OCI-LY3 (cell line): ENCODE measurements around the gene HDHD3.

ENCODE experiments used
- H2AFZ ChIP-seq: fragments of 200-600, 300-600 bp; shearing (Covaris generic); 2 replicates; pipeline ENCODE4 v1.6.0; 2014; ENCODE audit warnings: antibody characterized with exemption, low read depth, low read length
- H3K27ac ChIP-seq: fragments of 200-600, 300-600 bp; sonication (generic); 2 replicates; pipeline ENCODE4 v1.5.1; 2014; ENCODE audit warnings: mild to moderate bottlenecking, low read length, moderate library complexity, mixed read lengths
- H3K27me3 ChIP-seq: fragments of 200-600, 300-600 bp; sonication (generic); 2 replicates; pipeline ENCODE4 v1.6.1; 2014; ENCODE audit warnings: low read depth, low read length, mixed read lengths
- H3K36me3 ChIP-seq: fragments of 200-600, 300-600 bp; sonication (generic); replicated peaks from 2 replicates; pipeline ENCODE3; 2014; ENCODE audit warnings: low read depth, low read length, mixed read lengths
- H3K4me1 ChIP-seq: fragments of 300-600, 200-600 bp; sonication (generic); 2 replicates; pipeline ENCODE4 v1.6.1; 2014; ENCODE audit warnings: low read length, mixed read lengths
- H3K4me2 ChIP-seq: fragments of 200-600, 300-600 bp; sonication (generic); 2 replicates; pipeline ENCODE4 v1.6.1; 2014; ENCODE audit warnings: low read length, mixed read lengths
- H3K4me3 ChIP-seq: fragments of 300-600, 200-600 bp; sonication (generic); 2 replicates; pipeline ENCODE4 v1.5.1; 2014; ENCODE audit warnings: antibody characterized with exemption, mild to moderate bottlenecking, low read length, moderate library complexity
- H3K79me2 ChIP-seq: fragments of 300-600, 200-600 bp; shearing (Covaris generic); 2 replicates; pipeline ENCODE4 v1.6.1; 2014; ENCODE audit warnings: mild to moderate bottlenecking, low read length, mixed read lengths
- H3K9ac ChIP-seq: fragments of 300-600, 200-600 bp; shearing (Covaris generic); 2 replicates; pipeline ENCODE4 v1.6.0; 2014; ENCODE audit warnings: mild to moderate bottlenecking, low read length, moderate library complexity
- H3K9me3 ChIP-seq: fragments of 200-600, 300-600 bp; shearing (Covaris generic); 2 replicates; pipeline ENCODE4 v1.6.1; 2014; ENCODE audit warnings: low read length, mixed read lengths; ENCODE audit not compliant: insufficient read depth
- H4K20me1 ChIP-seq: fragments of 200-600, 300-600 bp; sonication (generic); 2 replicates; pipeline ENCODE4 v1.6.1; 2016; ENCODE audit warnings: low read length, mixed read lengths; ENCODE audit not compliant: insufficient read depth
- CTCF ChIP-seq: fragments of 200-600, 300-600 bp; sonication (generic); IDR thresholded peaks from 2 replicates; pipeline ENCODE4 v1.5.1; 2014; ENCODE audit warnings: antibody characterized with exemption, low read length, low read depth
- EZH2phosphoT487 ChIP-seq: fragments of 200-600 bp; shearing (Covaris generic); IDR thresholded peaks from 2 replicates; pipeline ENCODE4 v1.6.1; 2018; ENCODE audit warnings: antibody characterized with exemption, mixed run types, low read depth

HDHD3 gene

GRCh38 chr9:113343732-113344231 is 33.0 kb downstream of the HDHD3 start:
- Histone ChIP-seq H3K4me3 (no peak overlapping the region), H3K36me3 (no peaks in the 10 kb centered on the region), H3K4me1 (peaks cover 20% of the 10 kb centered on the region), H3K79me2 (no peaks in the 10 kb centered on the region), H3K27ac (no peak overlapping the region), H4K20me1 (no peaks in the 10 kb centered on the region), H3K27me3 (no peaks in the 10 kb centered on the region), H2AFZ (no peak overlapping the region), H3K9ac (no peak overlapping the region), H3K9me3 (no peaks in the 10 kb centered on the region), H3K4me2 (no peak overlapping the region)
- TF ChIP-seq CTCF (no peak), EZH2phosphoT487 (no peak)

DNA sequence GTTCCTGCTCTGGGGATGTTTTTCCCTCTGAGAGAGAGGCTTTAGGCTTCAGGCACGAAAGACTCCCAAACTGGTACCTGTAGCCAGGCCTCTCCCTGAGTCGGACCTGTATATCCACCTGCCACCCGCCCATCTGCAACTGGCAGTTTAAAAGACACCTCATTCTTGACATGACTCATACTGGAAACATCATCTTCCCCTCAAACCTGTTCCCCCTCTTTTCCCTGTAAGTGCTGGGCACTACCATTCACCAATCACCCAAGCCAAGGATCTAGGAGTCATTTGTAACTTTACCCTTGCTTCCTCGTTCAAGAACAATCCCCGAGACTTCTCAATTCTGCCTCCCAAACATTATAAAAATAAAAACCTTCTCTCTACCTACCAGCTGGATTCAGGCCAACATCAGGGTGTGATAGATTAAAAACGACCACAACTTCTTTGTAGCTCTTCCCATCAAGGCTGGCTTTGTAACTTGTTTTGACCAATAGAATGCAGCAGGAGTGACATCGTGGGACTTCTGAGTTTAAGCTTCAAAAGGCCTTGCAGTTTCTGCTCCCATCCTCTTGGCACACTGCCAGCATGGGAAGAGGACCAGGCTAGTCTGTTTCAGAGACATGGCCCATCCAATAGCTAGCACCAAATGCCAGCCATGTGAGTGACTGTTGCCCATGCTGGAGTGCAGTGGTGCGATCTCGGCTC is 34.9 kb downstream of the HDHD3 start:
- Histone ChIP-seq H3K4me3 (no peak overlapping the region), H3K79me2 (no peaks in the 10 kb centered on the region), H3K9me3 (no peaks in the 10 kb centered on the region), H4K20me1 (no peaks in the 10 kb centered on the region), H3K9ac (no peak overlapping the region), H2AFZ (no peak overlapping the region), H3K27ac (no peak overlapping the region), H3K27me3 (no peaks in the 10 kb centered on the region), H3K4me2 (no peak overlapping the region), H3K4me1 (peaks cover 20% of the 10 kb centered on the region), H3K36me3 (no peaks in the 10 kb centered on the region)
- TF ChIP-seq CTCF (no peak), EZH2phosphoT487 (no peak)

GRCh38 chr9:113340011-113340699 is 36.6 kb downstream of the HDHD3 start, which contains the start of gene WDR31:
WDR31 (minus strand) TSS chr9:113340275; CDS start chr9:113332022, 8,253 bp downstream.
- Histone ChIP-seq H3K4me3 (peak within 1 kb of the TSS; percentile 96), H4K20me1 (no peaks in the 10 kb centered on the region), H3K9ac (peak within 1 kb of the TSS; percentile 70), H2AFZ (peak within 1 kb of the TSS; percentile 99), H3K4me2 (peak within 1 kb of the TSS; percentile 99), H3K4me1 (peaks cover 15% of the 10 kb centered on the region), H3K9me3 (no peaks in the 10 kb centered on the region), H3K36me3 (no peaks in the 10 kb centered on the region), H3K79me2 (no peaks in the 10 kb centered on the region), H3K27me3 (no peaks in the 10 kb centered on the region), H3K27ac (no peak within 1 kb of the TSS)
- no peak for TF ChIP-seq EZH2phosphoT487
- TF ChIP-seq CTCF = peak; percentile 8; the same call in 1 of the 2 replicates

DNA sequence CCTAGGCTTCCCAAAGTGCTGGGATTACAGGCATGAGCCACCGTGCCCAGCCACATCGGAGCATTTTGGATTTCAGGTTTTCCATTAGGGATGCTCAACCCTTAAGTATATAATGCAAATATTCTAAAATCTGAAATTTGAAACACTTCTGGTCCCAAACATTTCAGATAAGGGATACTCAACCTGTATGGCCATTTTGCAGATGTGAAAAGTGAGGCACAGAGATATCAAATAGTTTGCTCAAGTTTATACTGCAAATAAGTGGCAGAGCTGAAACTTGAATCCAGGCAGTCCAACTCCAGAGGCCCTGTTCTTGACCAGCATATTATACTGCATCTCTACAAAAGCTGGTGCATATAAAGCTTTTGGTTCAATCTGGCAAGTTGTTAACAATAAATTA is 39.1 kb downstream of the HDHD3 start:
- TF ChIP-seq CTCF (no peak), EZH2phosphoT487 (no peak)
- H3K79me2 ChIP-seq = no peaks in the 10 kb centered on the region
- H3K4me3 ChIP-seq = no peak overlapping the region
- H3K4me2 ChIP-seq = no peak overlapping the region
- peaks cover 15% of the 10 kb centered on the region for H3K4me1 ChIP-seq
- no peak overlapping the region for H2AFZ ChIP-seq
- H3K9ac ChIP-seq = no peak overlapping the region
- no peaks in the 10 kb centered on the region for H4K20me1 ChIP-seq
- H3K9me3 ChIP-seq = no peaks in the 10 kb centered on the region
- no peak overlapping the region for H3K27ac ChIP-seq
- no peaks in the 10 kb centered on the region for H3K27me3 ChIP-seq
- no peaks in the 10 kb centered on the region for H3K36me3 ChIP-seq
